T-helper 1 cell (primary cell): Measurements from ENCODE around the gene NTRK3.

Experiments
- DNase-seq, 5 donors: peaks; one replicate each; pipeline ENCODE4 v3.0.0-alpha.2; 2012 to 2020

The NTRK3 gene

DNA sequence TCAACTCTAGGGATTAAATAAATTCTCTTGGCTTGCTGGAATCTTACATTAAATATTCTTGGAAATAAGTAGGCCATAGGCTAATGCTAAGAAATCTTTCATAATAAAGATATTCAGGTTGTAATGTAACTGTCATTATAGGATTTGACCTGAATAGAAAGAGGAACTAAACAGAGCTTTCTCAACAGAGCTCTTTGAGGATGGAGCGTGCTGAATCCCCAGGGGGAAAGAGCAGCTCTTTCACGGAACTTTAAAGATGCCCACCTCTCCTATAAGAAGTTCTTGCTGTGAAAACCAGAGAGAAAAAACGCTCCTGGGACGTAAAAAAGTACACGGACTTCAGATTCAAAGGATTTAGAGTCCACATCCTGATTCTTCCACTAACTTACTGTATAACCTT is 77.9 kb downstream of the NTRK3 start:
- no peak for DNase-seq

DNA sequence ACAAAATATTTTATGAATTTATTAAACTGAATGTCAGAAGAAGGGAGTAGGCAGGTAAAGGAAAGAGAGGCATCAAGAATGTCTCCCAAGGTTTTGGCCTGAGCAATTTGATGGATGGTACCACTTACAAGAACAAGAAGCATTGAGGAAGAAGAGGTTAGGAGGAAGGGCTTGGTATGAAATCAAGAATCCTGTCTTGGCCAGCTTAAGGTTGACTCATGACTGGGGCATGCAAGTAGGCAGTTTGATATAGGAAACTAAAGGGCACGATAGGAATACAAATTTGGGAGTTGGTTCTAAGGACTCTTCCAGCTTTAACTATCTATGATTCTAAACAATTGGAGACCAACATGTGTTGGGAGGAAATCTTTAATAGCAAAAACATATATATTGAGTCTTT is 79.1 kb downstream of the NTRK3 start:
- no peak for DNase-seq

DNA sequence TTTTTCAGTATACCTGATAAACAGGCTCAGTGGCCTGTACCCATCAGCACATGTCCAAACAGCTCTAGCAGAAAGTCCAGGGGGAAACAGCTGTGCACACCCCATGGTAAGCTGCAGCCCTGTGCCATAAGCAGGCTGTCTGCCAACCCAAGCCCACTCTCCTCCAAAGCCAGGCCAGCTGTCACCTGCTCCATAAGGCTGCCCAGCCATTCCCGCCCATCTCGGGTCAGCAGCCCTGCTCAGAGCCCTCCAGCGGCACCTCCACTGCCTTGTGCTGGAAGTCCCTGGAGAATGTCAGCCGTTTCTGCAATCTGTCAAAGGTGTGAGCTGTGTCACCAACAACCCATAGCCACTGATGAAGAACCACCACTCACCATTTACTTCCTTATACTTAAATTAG is 82.0 kb downstream of the NTRK3 start:
- DNase-seq, result no peak

GRCh38 chr15:88166082-88166993 is 90.2 kb downstream of the NTRK3 start:
- peak in 1 of 5 donors; percentile 2 for DNase-seq

DNA sequence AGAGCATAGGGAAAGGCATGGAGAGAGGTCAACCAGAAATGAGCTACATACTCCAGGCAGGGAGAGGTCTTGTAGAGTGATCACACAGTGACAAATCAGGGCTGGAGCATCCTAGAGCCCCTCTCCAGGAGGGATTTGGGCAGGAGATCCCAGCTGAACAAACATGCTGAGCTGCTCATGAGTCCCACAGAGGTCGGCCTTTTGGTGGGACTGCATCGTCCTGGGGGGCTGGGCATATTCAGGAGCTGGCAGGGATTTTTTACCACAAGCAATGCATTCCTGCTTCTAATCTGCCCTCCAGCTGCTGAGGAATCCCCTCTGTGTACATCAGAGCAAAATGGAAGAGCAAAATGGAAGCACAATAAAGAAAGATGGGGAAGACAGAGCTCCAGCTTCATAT is 94.9 kb downstream of the NTRK3 start:
- no peak for DNase-seq

DNA sequence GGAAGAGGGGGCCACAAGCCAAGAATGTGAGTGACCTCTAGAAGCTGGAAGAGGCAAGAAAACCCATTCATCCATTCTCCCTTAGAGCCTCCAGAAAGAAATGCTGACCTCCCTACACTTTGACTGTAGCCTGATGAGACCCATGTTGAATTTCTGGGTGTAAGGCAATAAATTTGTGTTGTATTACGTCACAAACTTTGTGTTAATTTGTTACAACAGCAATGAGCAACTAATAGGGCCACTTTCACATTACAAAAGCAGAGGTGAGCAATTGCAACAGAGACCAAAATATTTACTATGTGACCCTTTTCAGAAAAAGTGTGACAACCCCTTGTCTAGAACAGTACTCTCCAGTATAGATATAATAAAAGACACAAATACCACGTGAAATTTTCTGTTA is 101.2 kb downstream of the NTRK3 start:
- DNase-seq, result no peak

GRCh38 chr15:88152672-88153071 is 103.9 kb downstream of the NTRK3 start:
- DNase-seq, result no peak

GRCh38 chr15:88147760-88148159 is 108.8 kb downstream of the NTRK3 start:
- no peak for DNase-seq

- no peak for DNase-seq
Measured at GRCh38 chr15:88144921-88145653, 111.5 kb downstream of the NTRK3 start.

DNA sequence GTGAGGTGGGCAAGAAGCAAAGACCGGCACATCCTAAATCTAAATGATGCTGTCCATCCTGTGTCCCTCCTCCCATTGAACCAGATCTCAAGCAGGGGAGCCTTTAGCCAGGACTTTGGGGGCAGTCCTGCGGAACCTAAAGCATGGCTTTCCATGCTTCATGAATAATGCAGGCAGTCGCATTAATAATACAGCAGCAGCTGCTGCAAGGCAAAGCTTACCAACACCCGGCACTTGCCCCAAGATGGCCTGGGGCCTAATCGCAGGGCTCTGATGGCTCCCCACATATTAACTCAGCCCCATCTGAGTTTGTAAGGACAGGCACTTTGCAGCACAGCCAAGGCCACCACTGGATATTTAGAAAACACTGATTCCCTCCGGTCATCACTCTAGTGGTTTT is 114.4 kb downstream of the NTRK3 start:
- no peak for DNase-seq

DNA sequence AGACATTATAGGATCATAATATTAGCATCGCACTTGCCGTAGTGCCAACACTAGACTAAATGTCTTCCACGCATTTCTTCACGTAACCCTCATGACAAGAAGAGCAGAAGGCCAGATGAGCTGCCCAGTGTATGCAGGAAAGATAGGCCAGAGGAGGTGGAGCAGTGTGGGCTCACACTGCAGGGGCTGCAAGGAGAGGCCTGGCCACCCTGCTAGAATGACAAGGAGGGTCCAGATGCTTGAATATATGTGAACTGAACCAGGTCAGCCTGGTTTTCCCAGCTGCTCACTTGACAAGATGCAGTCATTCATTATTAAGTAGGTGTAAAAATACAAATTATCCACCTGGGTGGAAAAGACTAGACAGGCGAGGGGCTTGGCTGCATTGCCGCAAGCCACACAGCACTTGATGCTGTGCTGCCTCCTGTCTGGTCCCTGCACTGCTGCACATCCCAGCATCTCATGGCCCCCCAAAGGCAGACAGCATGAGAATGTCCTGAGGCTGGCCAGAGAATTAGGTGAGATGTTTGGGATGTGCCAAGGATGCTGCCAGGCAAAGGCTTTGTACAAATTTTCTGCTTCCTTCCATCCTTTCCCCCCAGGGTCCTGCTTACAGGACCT is 115.2 kb downstream of the NTRK3 start:
- no peak for DNase-seq

- DNase-seq, result no peak
Measured at GRCh38 chr15:88140398-88140797, 116.1 kb downstream of the NTRK3 start.

DNA sequence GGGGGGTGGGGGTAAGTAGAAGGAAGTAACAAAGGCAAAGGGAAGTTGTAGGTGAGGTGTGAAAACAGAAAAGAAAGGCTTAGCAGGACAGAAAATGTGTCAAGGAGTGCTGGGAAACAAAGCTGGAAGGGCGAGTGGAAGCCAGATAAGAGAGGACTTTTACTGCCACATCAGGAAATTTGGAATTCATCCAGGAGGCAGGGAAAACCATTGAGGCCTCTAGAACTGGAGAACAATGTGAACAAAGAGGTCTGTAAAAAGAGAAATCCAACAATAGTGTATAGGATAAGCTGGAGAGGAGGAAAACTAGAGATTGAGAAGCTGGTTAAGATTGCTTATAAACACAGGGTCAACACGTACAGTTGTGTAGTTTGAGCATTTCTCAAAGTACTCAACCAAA is 116.6 kb downstream of the NTRK3 start:
- DNase-seq, result no peak

DNA sequence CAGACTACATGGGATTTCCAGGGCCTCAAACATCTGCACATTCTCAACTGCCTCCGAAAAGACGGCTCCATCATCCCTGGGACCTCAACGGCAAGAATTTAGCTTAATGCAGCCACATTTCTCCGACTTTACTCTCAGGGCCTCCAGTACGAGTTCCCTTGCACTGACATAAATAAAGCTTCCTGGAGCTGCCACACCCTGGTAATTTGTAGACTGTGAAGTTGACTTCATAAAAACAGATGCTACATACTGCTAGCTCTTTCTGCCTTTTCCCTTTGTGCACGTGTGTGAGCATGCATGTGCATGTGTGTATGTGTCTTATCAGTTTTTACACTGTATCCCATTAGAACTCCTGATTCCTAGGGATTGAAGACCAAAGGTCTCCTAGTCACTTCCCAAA is 122.7 kb downstream of the NTRK3 start:
- DNase-seq, result no peak

DNA sequence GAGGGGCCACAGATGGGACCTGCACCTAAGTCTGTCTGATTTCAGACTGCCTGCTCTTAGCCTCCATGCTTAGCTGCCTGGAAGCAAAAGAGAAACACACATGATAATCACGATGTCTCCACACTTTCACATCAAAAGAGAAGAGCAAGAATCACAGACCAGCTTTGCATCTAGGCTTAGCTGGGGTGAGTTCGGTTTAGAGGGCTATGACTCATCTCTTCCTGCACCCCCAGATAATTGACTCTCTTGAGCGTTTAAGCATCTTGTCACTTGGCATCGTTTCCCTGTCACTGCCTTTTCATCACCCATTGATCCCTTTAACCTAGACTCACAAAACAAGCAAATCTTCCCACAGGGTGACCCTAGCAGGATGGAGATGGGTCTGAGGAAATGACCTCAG is 124.0 kb downstream of the NTRK3 start:
- DNase-seq, result peak in 1 of 5 donors; percentile 2

- no peak for DNase-seq
Measured at GRCh38 chr15:88131937-88132336, 124.6 kb downstream of the NTRK3 start.

DNA sequence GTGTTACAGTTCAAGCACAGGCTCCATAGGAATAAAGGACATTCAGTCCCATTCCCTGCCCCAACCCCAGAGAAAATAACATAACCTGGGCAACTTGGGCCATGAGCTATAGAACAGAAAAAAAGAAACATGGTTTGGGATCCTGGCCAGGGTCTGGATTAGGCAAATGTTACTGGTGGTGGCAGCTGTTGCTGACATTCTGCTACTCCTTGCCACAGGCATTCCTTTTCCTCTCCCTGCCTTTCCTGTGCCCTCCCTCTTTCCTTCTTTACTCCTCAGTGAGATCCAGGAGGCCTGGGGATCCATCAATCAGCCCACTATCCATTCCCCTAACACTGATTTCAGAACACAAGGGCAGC is 129.1 kb downstream of the NTRK3 start:
- no peak for DNase-seq

- no peak for DNase-seq
Measured at GRCh38 chr15:88126695-88127431, 129.7 kb downstream of the NTRK3 start.

DNA sequence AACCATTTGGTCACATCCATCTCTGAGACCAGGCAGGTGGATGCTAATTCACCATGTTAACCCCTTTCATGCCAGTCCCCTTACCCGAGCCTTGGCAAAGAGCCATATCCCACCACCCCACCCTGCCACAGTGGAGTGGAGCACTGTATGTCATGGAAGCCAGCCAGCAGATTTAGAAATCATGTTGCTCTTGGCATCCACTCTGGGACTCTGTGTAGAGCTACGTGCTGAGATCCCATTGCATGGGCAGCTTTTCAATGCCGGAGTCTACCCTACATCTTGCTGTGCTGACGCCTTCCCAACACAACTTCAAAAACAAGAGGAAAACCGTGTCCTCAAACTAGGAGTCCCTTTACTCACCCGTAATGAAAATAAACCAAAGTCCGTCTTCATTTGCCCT is 131.0 kb downstream of the NTRK3 start:
- DNase-seq, result no peak

DNA sequence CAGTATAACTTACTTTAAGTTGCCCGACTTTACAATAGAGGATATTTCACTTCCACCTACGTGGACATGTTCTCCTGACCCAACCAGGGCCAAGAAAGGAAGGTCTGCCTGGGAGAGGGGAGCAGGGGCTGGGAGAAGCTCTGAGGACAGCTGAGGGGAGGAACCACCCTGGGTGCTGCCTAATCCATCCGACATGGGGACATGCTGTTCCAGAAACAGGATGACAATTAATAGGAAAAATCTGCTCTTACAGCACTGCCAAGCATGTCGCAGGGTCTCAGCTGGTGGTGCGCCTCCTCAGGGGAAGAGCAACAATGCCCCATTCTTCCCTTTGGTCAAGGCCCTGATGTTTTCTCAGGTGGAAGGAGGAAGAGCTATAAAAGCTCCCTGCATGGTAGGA is 132.3 kb downstream of the NTRK3 start:
- no peak for DNase-seq

- no peak for DNase-seq
Measured at GRCh38 chr15:88121968-88122530, 134.5 kb downstream of the NTRK3 start.

GRCh38 chr15:88120026-88120425 is 136.5 kb downstream of the NTRK3 start:
- no peak for DNase-seq

GRCh38 chr15:88118741-88119140 is 137.8 kb downstream of the NTRK3 start:
- DNase-seq, result no peak
